Bronchial epithelial cell (primary cell): ENCODE results near the gene TSPAN18. TPM values are rescaled to one million over a fixed set of nuclear protein-coding genes. Genes with fewer than 3 reads are reported as not detected.

ENCODE experiments used
- DNase-seq: peaks from one replicate; pipeline ENCODE4 v3.0.0-alpha.2; 2010; ENCODE audit warnings: low read depth
- FAIRE-seq: peaks from 2 replicates; lab custom pipeline; 2011; peaks lifted over from hg19 to GRCh38; lab: Jason Lieb, UNC
- H3K27me3 ChIP-seq: 2 replicates; pipeline ENCODE4 v1.5.1; 2011; ENCODE audit warnings: low read length; ENCODE audit not compliant: control insufficient read depth, insufficient read depth
- H3K36me3 ChIP-seq: 2 replicates; pipeline ENCODE4 v1.5.1; 2011; ENCODE audit warnings: low read length; ENCODE audit not compliant: control insufficient read depth, insufficient read depth
- H3K4me3 ChIP-seq: 2 replicates; pipeline ENCODE4 v1.5.1; 2011; ENCODE audit warnings: mild to moderate bottlenecking, low read depth, low read length, control low read depth
- CTCF ChIP-seq: IDR thresholded peaks from 2 replicates; pipeline ENCODE4 v1.5.1; 2011; ENCODE audit warnings: mild to moderate bottlenecking, moderate library complexity, low read length, control low read depth, inconsistent platforms; ENCODE audit not compliant: insufficient read depth, severe bottlenecking
- total RNA-seq: library from RNA; depleted of rRNA; stranded (reverse); fragments of >200 nt; gene quantifications from 2 replicates; pipeline ENCODE4 v1.2.1, GENCODE V29; 2014

Gene TSPAN18
- total RNA-seq, 1 donor from 2014 or later: not detected

- H3K27me3 ChIP-seq: peaks cover 5% of the 10 kb centered on the region
- no peak overlapping the region for H3K4me3 ChIP-seq
- H3K36me3 ChIP-seq: no peaks in the 10 kb centered on the region
- TF ChIP-seq CTCF: no peak
- DNase-seq: no peak
- no peak for FAIRE-seq
Observed at GRCh38 chr11:44923806-44924205, 197.0 kb downstream of the TSPAN18 start.

DNA sequence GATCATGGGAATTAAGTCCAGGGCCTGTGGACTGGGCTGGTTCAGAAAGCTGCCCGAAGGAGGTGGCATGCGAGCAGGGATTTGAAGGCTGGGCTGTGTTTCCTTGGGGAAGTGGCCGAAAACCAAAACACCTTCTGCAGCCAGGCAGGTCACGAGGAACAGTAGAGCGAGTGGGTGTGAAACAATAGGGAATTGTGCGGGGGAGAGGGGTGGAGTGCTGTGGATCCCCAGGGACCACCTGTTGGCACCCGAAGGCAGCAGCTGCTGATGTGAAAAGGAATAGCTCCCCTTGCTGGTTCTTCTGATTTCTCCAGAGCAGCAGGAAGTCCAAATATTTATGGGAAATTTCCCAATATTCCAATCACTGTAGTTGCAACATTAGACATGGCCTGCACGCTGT is 199.3 kb downstream of the TSPAN18 start:
- Histone ChIP-seq H3K27me3 (peaks cover 1% of the 10 kb centered on the region), H3K4me3 (no peak overlapping the region), H3K36me3 (no peaks in the 10 kb centered on the region)
- FAIRE-seq (peak; percentile 18), DNase-seq (no peak)
- no peak for TF ChIP-seq CTCF

DNA sequence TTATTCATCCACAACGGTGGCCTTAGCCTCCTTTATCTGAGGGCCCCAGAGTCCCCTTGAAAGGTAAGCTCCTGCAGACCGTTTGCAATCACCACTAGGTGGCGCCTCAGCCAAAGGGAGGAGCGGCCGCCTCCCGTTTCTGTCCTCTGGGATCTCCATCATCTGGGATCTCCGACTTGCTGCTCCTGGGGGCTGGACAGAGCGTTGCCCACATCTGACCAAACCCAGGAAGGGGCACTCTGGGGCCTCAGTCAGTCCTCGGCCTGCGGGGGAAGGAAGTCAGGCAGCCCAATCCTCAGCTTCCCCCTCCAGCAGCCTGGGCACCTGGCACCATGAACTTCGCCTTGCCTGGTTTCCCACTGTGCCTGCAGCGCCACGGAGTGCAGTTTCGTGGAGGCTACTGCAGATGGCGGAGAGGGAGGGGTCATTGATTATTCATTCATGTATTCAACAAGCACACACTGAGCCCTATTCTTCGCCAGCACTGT is 200.5 kb downstream of the TSPAN18 start:
- DNase-seq (peak; percentile 41), FAIRE-seq (no peak)
- peak; percentile 83 for TF ChIP-seq CTCF
- H3K36me3 ChIP-seq: no peaks in the 10 kb centered on the region
- peaks cover 5% of the 10 kb centered on the region for H3K27me3 ChIP-seq
- H3K4me3 ChIP-seq: no peak overlapping the region

- DNase-seq (no peak), FAIRE-seq (no peak)
- Histone ChIP-seq H3K27me3 (peaks cover 5% of the 10 kb centered on the region), H3K4me3 (no peak overlapping the region), H3K36me3 (no peaks in the 10 kb centered on the region)
- no peak for TF ChIP-seq CTCF
Observed at GRCh38 chr11:44928144-44928543, 201.4 kb downstream of the TSPAN18 start.

GRCh38 chr11:44928816-44929215 is 202.1 kb downstream of the TSPAN18 start:
- Histone ChIP-seq H3K27me3 (peaks cover 5% of the 10 kb centered on the region), H3K4me3 (no peak overlapping the region), H3K36me3 (no peaks in the 10 kb centered on the region)
- no peak for FAIRE-seq
- no peak for TF ChIP-seq CTCF
- no peak for DNase-seq
